ENCODE results near the gene SLC6A19.
"Not testable (repeated sequence)": the region's sequence is repeated elsewhere in the genome, so short reads cannot be mapped to it uniquely, and the experiment has no call there.

Gene SLC6A19

DNA sequence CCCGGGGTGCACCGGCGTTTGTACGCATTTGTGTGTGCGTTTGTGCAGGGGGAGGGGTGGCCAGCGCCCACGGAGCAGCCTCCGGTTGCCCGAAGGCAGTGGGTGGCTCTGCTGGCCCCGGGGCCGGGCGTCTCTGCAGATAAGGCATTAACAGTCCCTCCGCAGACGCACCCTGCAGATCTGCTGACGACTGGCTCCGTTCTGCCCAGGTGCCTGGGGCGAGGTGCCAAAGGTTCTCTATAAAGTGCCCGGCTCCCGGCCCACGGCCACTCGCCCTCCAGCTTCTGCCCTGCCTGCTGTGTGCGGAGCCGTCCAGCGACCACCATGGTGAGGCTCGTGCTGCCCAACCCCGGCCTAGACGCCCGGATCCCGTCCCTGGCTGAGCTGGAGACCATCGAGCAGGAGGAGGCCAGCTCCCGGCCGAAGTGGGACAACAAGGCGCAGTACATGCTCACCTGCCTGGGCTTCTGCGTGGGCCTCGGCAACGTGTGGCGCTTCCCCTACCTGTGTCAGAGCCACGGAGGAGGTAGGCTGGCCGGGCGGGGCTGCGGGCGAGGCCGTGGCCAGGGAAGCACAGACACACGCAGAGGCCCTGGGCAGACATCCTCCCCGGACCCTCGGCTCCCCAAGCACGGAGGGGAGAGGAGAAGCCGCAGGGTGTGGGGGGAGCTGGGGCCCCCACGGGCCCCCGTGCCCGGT is at the start of gene SLC6A19:
SLC6A19 (plus strand) TSS at position 269 of the 699 bp plus-strand sequence; CDS start at position 325, 56 bp downstream.
- DNase-seq (ENCODE audit: low read depth): no peak

DNA sequence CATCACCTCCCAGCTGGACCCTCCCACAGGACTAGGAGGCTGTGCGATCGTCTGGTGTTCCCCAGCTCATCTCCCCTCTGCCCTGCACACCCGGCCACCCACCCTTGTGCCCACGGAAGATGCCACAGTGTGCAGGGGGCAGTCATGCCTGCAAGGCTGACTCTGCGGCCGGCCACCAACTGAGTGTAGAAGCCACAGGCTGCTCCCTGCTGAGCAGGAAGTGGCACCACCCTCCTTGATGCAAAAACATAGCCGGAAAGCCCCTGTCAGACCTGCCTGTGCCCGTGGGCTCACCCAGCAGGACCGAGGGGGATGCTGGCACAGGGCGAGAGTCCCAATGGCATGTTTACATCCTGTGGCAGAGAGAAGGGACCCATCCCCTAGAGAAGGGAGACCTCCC is 49.2 kb upstream of the SLC6A19 start:
- DNase-seq (ENCODE audit: low read depth): no peak

GRCh38 chr5:1152771-1153282 is 48.6 kb upstream of the SLC6A19 start:
- DNase-seq (ENCODE audit: low read depth): no peak

GRCh38 chr5:1153428-1153827 is 48.0 kb upstream of the SLC6A19 start:
- DNase-seq (ENCODE audit: low read depth): no peak

- no peak for DNase-seq (ENCODE audit: low read depth)
Measured at GRCh38 chr5:1155191-1156032, 46.0 kb upstream of the SLC6A19 start.

GRCh38 chr5:1156033-1156753 is 45.2 kb upstream of the SLC6A19 start:
- DNase-seq (ENCODE audit: low read depth): no peak

DNA sequence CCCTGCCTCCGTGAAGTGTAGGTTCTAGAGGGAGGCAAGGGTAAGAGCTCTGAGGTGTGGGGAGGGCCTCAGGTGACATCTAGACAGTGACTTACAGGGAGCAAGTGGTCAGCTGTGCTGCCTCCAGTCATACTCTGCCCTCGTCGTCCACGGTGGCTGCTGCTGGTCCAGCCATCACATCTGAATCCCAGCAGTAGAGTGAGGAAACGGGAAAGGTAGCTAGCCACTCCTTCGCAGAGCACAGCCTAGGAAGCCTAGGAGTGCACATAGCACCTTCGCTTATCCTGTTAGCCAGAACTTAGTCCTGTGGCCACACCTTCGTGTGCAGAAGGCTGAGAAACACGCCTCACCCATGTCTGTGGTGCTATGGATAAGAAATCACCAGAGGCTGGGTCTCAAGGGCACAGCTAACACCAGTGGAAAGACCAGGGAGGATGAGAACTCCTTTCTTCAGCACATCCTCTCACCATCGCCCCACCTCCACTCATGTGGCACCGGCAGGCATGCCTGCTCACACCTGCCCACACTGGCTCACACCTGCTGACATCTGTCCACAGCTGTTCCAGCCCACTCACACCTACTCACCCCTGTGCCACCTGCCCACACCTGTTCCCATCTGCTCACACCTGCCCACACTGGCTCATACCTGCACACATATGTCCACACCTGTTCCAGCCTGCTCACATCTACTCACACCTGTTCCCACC is 44.5 kb upstream of the SLC6A19 start:
- DNase-seq (ENCODE audit: low read depth): no peak

GRCh38 chr5:1157461-1157986 is 43.9 kb upstream of the SLC6A19 start:
- DNase-seq (ENCODE audit: low read depth): not testable (repeated sequence)

DNA sequence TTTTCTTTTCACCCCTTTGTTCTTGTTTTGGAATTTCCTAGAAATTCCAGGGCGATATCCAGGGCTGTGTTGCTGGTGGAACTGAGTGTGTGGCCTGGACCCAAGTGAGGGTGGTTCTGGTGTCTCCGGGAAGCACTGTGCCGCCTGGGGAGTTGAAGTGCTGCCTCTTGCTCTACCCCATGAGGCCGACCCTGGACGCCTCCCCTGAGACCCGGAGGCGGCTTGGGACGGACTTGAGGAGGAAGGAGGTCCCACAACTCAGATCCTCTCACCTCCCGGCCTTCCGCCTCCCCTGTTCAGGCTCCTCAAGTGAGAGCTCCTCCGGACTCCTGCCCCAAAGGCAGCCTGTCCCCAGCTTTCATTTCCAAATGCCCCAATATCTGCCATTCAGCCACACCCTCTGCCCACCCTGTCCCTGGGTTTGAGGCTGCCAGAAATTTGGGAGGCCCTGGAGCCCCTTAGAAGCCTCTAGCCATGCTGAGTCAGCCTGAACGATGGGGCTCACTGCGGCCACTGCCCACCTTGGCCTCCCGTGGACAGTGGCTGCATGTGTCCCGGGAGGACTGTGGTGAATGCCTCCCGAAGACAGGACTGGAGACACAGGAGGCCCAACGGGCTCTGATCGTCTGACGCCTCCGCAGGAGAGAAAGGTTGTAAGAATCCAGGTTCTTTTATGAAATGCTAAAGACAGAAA is 42.6 kb upstream of the SLC6A19 start:
- DNase-seq (ENCODE audit: low read depth): no peak

- no peak for DNase-seq (ENCODE audit: low read depth)
Measured at GRCh38 chr5:1159341-1159675, 42.1 kb upstream of the SLC6A19 start.

GRCh38 chr5:1159774-1160406 is 41.5 kb upstream of the SLC6A19 start:
- DNase-seq (ENCODE audit: low read depth): no peak

DNA sequence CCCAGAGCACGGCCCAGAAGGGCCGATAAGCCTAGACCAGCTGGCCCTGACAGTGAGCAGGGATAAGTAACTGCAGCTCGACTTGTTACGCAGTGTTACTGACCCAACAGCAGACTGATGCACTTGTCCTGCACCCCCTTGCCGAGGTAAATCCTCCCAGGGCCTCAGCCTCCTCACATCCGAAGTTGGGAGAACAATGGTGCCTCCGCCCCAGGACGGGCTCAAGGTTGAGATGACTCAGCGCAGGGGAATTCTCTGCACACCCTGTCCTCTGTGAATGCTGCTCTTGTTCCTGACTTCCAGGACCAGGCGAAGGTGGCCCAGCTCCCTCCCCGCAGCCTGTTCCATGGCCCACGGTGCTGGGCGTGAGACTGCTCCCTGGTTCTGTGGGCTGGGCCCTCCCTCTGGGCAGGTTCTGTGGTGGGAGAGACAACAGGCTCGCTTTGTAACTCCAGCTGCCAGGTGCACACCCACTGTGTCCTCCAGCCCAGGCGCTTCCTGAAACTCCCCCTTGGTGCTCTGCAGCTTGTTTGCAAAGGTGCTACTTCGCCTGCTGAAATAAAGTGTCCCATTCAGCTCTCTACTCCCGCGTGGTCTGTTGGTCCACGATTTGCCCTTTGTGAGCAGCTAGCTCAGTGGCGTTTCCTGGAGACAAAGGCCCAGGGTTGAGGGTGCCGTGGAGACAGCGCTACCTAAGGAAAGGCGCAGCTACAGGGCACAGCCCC is 40.1 kb upstream of the SLC6A19 start:
- DNase-seq (ENCODE audit: low read depth): no peak

- DNase-seq (ENCODE audit: low read depth): no peak
Measured at GRCh38 chr5:1161833-1162229, 39.6 kb upstream of the SLC6A19 start.

GRCh38 chr5:1162276-1162675 is 39.1 kb upstream of the SLC6A19 start:
- no peak for DNase-seq (ENCODE audit: low read depth)

GRCh38 chr5:1162751-1163150 is 38.6 kb upstream of the SLC6A19 start:
- no peak for DNase-seq (ENCODE audit: low read depth)

DNA sequence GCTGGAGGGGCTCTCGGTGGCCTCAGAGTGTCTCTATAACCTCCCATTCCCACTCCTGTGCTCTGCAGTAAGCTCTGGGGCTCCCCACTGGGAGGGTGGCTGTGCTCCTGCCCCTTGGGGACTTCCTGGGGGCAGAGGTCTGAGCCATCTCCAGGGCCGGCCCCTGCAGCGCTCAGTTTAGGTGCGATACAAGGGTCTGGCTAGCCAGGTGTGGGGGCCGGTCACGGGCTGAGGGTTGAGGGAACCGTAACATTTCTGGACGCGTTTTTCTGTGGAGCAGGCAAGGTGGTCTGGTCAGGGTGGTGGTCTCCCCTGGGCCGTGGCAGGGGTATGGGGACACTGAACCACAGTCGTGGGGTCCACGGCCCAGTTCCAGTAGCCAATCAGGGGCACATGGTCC is 38.0 kb upstream of the SLC6A19 start:
- DNase-seq (ENCODE audit: low read depth): no peak

GRCh38 chr5:1163879-1164278 is 37.5 kb upstream of the SLC6A19 start:
- DNase-seq (ENCODE audit: low read depth): no peak

DNA sequence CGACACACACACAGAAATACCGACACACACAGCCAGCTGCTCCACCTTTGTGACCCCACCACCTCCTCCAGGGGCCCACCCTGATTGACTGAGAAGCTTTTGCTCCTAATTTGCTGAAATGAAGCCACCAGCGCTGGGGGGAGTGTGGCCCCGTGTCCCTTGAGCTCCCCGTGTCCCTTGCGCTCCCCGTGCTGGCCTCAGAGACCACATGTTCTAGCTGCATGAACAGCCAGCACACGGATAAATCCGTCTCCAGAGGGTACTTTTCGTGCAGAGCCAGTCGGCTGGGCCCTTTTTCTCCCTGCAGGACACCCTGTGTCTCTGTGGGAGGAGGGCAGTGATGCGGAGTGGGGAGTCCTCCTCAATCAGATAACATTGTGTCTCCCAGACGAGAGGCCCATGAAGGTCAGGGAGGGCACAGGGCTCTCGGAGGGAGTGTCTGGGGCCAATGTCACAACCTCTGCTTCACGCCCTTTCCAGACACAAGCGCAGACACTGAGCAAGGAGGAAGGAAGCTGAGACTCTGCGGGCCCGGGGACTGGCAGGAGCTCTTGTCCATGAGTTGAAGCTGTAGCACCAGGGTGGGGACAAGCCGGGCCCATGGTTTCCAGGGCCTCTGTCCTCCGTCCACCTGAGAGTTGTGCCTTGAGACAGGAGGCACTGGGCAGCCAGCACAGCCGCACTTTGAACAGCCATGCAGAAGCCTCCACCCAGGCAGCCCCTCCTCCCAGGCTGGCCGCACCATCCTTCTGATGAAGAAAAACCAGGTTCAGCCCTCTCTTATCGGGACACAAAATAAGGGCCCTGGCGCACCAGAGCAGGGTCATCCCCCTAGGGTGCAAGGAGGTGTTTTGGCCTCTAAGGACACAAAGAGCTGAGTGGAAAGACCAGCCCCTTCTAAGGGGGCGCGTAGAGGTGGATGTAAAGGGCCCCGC is 36.4 kb upstream of the SLC6A19 start:
- DNase-seq (ENCODE audit: low read depth): no peak

DNA sequence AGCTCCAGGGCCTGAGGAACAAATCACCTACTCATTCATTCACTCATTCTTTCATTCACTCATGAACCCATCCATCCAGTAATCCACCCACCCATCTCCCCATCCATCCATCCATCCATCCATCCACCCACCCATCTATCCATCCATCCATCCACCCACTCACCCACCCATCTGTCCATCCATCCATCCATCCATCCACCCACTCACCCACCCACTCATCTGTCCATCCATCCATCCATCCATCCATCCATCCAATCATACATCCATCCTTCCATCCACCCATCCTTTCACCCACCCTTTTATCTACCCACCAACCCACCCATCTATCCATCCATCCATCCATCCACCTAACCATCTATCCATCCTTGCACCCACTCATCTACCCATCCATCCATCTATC is 35.5 kb upstream of the SLC6A19 start:
- no peak for DNase-seq (ENCODE audit: low read depth)
